ENCODE results near the gene MRTFA.

DNA sequence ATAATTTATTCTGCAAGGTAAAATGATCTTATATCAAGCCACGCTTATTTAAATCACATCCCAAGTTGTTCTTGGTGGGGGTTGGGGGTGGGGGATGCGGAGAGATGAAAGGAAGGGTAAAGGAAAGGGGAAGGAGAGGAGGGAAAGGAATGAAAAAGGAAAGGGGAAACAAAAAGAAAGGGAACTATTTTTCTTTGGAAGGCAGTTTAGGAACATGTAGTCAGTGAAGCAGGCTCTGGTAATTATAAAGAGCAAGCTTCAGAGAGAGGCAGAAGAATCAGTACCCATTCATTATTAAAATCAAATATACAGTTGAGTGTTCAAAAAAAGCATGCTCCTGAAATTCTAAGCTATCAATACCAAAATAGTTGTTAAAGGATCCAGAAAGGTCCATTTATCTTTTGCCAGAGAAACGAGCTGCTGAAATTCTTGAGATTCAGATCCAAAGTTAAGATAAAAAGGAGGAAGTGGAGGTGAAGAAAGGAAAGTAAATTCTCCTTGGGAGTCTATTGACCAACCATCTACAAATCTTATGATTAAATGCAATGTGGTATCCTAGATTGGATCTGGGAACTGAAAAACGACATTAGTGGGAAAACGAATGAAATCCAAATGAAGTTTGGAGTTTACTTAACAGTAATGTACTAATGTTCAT is 158.7 kb downstream of the MRTFA start:
- no peak for TF ChIP-seq CTCF (IDR thresholded peaks at IDR 0.05)
- TF ChIP-seq POLR2A (IDR thresholded peaks at IDR 0.05): no peak

All from esophagus squamous epithelium (tissue), 4 donors.